ENCODE measurements around the gene TECPR2. TPM values are rescaled to one million over a fixed set of nuclear protein-coding genes. Genes with fewer than 3 reads are reported as not detected.

TECPR2 gene
- total and polyA plus RNA-seq, 2 donors from 2014 or later = 6.0 to 30.2 TPM

- H3K27ac ChIP-seq (ENCODE audit: low read depth in 2 of 2, low read length in 2 of 2) = no peak overlapping the region
- H3K36me3 ChIP-seq (ENCODE audit: control insufficient read depth in 2 of 3, insufficient read depth in 3 of 3, low read length in 3 of 3) = peaks cover 0 to 3% (median 2%) of the 10 kb centered on the region in 3 donors
- no peaks in the 10 kb centered on the region for H3K9me3 ChIP-seq (ENCODE audit: control insufficient read depth in 2 of 3, insufficient read depth in 1 of 3, low read length in 3 of 3)
- intact Hi-C loops (cut with DNase I) = no loop called here
- DNase-seq (no peak), FAIRE-seq (no peak)
- no peak overlapping the region for H3K9ac ChIP-seq (ENCODE audit: low read length in 3 of 3)
- no peak for TF ChIP-seq CTCF (IDR thresholded peaks at IDR 0.05; ENCODE audit: borderline replicate concordance, extremely low read depth, insufficient read depth)
- H3K4me1 ChIP-seq (ENCODE audit: control insufficient read depth in 2 of 3, insufficient read depth in 2 of 3, low read depth in 1 of 3, low read length in 3 of 3) = no peaks in the 10 kb centered on the region
- no peak overlapping the region for H3K4me3 ChIP-seq (ENCODE audit: low read length in 3 of 3)
- no peaks in the 10 kb centered on the region for H3K27me3 ChIP-seq (ENCODE audit: control insufficient read depth, insufficient read depth, low read length)
Measured at GRCh38 chr14:102426796-102427195, 64.1 kb downstream of the TECPR2 start.

- peaks cover 0 to 6% (median 0%) of the 10 kb centered on the region in 3 donors for H3K36me3 ChIP-seq (ENCODE audit: control insufficient read depth in 2 of 3, insufficient read depth in 3 of 3, low read length in 3 of 3)
- DNase-seq = no peak
Measured at GRCh38 chr14:102427642-102428041, 64.9 kb downstream of the TECPR2 start.

GRCh38 chr14:102430212-102430908, 67.6 kb downstream of the TECPR2 start:
- Histone ChIP-seq H3K36me3 (ENCODE audit: control insufficient read depth in 2 of 3, insufficient read depth in 3 of 3, low read length in 3 of 3) (peaks cover 0 to 13% (median 8%) of the 10 kb centered on the region in 3 donors), H3K27ac (ENCODE audit: low read depth in 2 of 2, low read length in 2 of 2) (no peak overlapping the region), H3K9me3 (ENCODE audit: control insufficient read depth in 2 of 3, insufficient read depth in 1 of 3, low read length in 3 of 3) (no peaks in the 10 kb centered on the region), H3K9ac (ENCODE audit: low read length in 3 of 3) (no peak overlapping the region), H3K27me3 (ENCODE audit: control insufficient read depth, insufficient read depth, low read length) (no peaks in the 10 kb centered on the region), H3K4me3 (ENCODE audit: low read length in 3 of 3) (no peak overlapping the region), H3K4me1 (ENCODE audit: control insufficient read depth in 2 of 3, insufficient read depth in 2 of 3, low read depth in 1 of 3, low read length in 3 of 3) (peaks cover 0 to 3% (median 0%) of the 10 kb centered on the region in 3 donors)
- TF ChIP-seq CTCF (IDR thresholded peaks at IDR 0.05; ENCODE audit: borderline replicate concordance, extremely low read depth, insufficient read depth) = no peak
- peak in 2 of 5 donors; percentile 18 to 32 for DNase-seq
- intact Hi-C loops (cut with DNase I) = no loop called here
- FAIRE-seq = no peak

More at GRCh38 chr14:102427642-102428041, 64.9 kb downstream of the TECPR2 start:
- Histone ChIP-seq H3K4me3 (ENCODE audit: low read length in 3 of 3) (no peak overlapping the region), H3K4me1 (ENCODE audit: control insufficient read depth in 2 of 3, insufficient read depth in 2 of 3, low read depth in 1 of 3, low read length in 3 of 3) (no peaks in the 10 kb centered on the region), H3K27me3 (ENCODE audit: control insufficient read depth, insufficient read depth, low read length) (no peaks in the 10 kb centered on the region), H3K27ac (ENCODE audit: low read depth in 2 of 2, low read length in 2 of 2) (no peak overlapping the region), H3K9me3 (ENCODE audit: control insufficient read depth in 2 of 3, insufficient read depth in 1 of 3, low read length in 3 of 3) (no peaks in the 10 kb centered on the region), H3K9ac (ENCODE audit: low read length in 3 of 3) (no peak overlapping the region)
- intact Hi-C loops (cut with DNase I) = no loop called here
- FAIRE-seq = no peak
- TF ChIP-seq CTCF (IDR thresholded peaks at IDR 0.05; ENCODE audit: borderline replicate concordance, extremely low read depth, insufficient read depth) = no peak
